ENCODE results near the gene GLI1. TPM values are rescaled to one million over a fixed set of nuclear protein-coding genes. Genes with fewer than 3 reads are reported as not detected.
A peak's percentile ranks its signal among the peaks of the same experiment; 100 is the strongest.

GLI1 gene
- total and polyA plus RNA-seq, 2 of the 13 experiments (the other 11 are each of a cell fraction or from before 2014, with no cell fraction given), result 0.09 to 0.20 TPM

- TF ChIP-seq ZNF883 (CRISPR knock-in tag; IDR thresholded peaks at IDR 0.05; ENCODE audit: not compliant biosample characterization), result no peak
- no peak for TF ChIP-seq JUN (CRISPR knock-in tag; IDR thresholded peaks at IDR 0.05)
- peak; percentile 19; the same call in 1 of the 2 replicates for TF ChIP-seq TAF1 (CRISPR knock-in tag; IDR thresholded peaks at IDR 0.05)
- TF ChIP-seq SMAD1 (CRISPR knock-in tag; IDR thresholded peaks at IDR 0.05; ENCODE audit: borderline replicate concordance, low read depth), result no peak
- TF ChIP-seq CBX2 (IDR thresholded peaks at IDR 0.05; ENCODE audit: low read depth, low read length), result no peak
- no peak for TF ChIP-seq CBX2 (CRISPR knock-in tag; IDR thresholded peaks at IDR 0.05; ENCODE audit: low read depth)
- no peak for TF ChIP-seq ZNF230 (CRISPR knock-in tag; IDR thresholded peaks at IDR 0.05)
- no peak for TF ChIP-seq ZNF530 (CRISPR knock-in tag; IDR thresholded peaks at IDR 0.05; ENCODE audit: low read depth)
- no peak for TF ChIP-seq FOSL1 (CRISPR knock-in tag; IDR thresholded peaks at IDR 0.05; ENCODE audit: borderline replicate concordance)
- no peak for TF ChIP-seq ELF1 (CRISPR knock-in tag; IDR thresholded peaks at IDR 0.05)
- no peak for TF ChIP-seq JUNB (CRISPR knock-in tag; IDR thresholded peaks at IDR 0.05; ENCODE audit: borderline replicate concordance)
- no peak for TF ChIP-seq ZFP36L2 (CRISPR knock-in tag; IDR thresholded peaks at IDR 0.05)
- no peak for TF ChIP-seq TEAD3 (CRISPR knock-in tag; optimal IDR thresholded peaks at IDR 0.05; ENCODE audit: borderline replicate concordance)
- no peak for TF ChIP-seq CBX1 (IDR thresholded peaks at IDR 0.05; ENCODE audit: low read depth)
- peak; percentile 74 for TF ChIP-seq ZNF12 (CRISPR knock-in tag; IDR thresholded peaks at IDR 0.05)
- no peak for TF ChIP-seq ZNF101 (CRISPR knock-in tag; IDR thresholded peaks at IDR 0.05; ENCODE audit: borderline replicate concordance, low read depth)
- TF ChIP-seq ZNF660 (CRISPR knock-in tag; IDR thresholded peaks at IDR 0.05; ENCODE audit: borderline replicate concordance, low read depth), result no peak
- TF ChIP-seq ZNF615 (CRISPR knock-in tag; IDR thresholded peaks at IDR 0.05; ENCODE audit: borderline replicate concordance), result no peak
- TF ChIP-seq TEF (CRISPR knock-in tag; IDR thresholded peaks at IDR 0.05), result no peak
- TF ChIP-seq ZNF503 (CRISPR knock-in tag; IDR thresholded peaks at IDR 0.05), result no peak
- TF ChIP-seq ZNF713 (CRISPR knock-in tag; IDR thresholded peaks at IDR 0.05), result 0 out of 2 replicates have a peak, but pooled peaks have one; percentile 25
- no peak for TF ChIP-seq MAFK (conservative IDR thresholded peaks at IDR 0.05 in 1 of 2, IDR thresholded peaks at IDR 0.05 in 1 of 2; ENCODE audit: low read length in 2 of 2)
- TF ChIP-seq PBX3 (CRISPR knock-in tag; IDR thresholded peaks at IDR 0.05; ENCODE audit: borderline replicate concordance), result no peak
- peak; percentile 38 for TF ChIP-seq SAP130 (CRISPR knock-in tag; IDR thresholded peaks at IDR 0.05; ENCODE audit: low read depth)
These were observed 24.9 kb upstream of the GLI1 start, which contains the start of gene INHBC (continued) for GRCh38 chr12:57434517-57435223.

Measured in HepG2 (cell line).